Osteoblast (primary cell): ENCODE results near the gene OR51A4. TPM values are rescaled to one million over a fixed set of nuclear protein-coding genes. Genes with fewer than 3 reads are reported as not detected.

Source experiments
- DNase-seq: peaks from one replicate; pipeline ENCODE4 v3.0.0; 2011; ENCODE audit warnings: low spot score, mixed read lengths; ENCODE audit not compliant: insufficient read length; ENCODE audit errors: missing footprints
- H2AFZ ChIP-seq: 2 replicates; pipeline ENCODE4 v1.6.0; 2011; ENCODE audit warnings: mild to moderate bottlenecking, low read length
- H3K27ac ChIP-seq: 2 replicates; pipeline ENCODE4 v1.5.1; 2011; ENCODE audit warnings: mild to moderate bottlenecking, low read depth, low read length, moderate library complexity
- H3K27me3 ChIP-seq: 2 replicates; pipeline ENCODE4 v1.6.0; 2012; ENCODE audit warnings: mild to moderate bottlenecking, control low read depth, inconsistent platforms, low read length, moderate library complexity; ENCODE audit not compliant: insufficient read depth
- H3K36me3 ChIP-seq: 2 replicates; pipeline ENCODE4 v1.5.1; 2011; ENCODE audit warnings: mild to moderate bottlenecking, low read length, control low read depth, moderate library complexity; ENCODE audit not compliant: insufficient read depth
- H3K4me1 ChIP-seq: 2 replicates; pipeline ENCODE4 v1.5.1; 2011; ENCODE audit warnings: mild to moderate bottlenecking, low read length, control low read depth, moderate library complexity; ENCODE audit not compliant: insufficient read depth
- H3K4me2 ChIP-seq: 2 replicates; pipeline ENCODE4 v1.6.0; 2011; ENCODE audit warnings: mild to moderate bottlenecking, low read length; ENCODE audit not compliant: insufficient read depth
- H3K4me3 ChIP-seq: fragments of 200-600 bp; sonication (generic); 3 replicates; pipeline ENCODE4 v1.5.1; 2012; ENCODE audit warnings: mild to moderate bottlenecking, low read length, inconsistent platforms; ENCODE audit not compliant: insufficient read depth
- H3K79me2 ChIP-seq: 2 replicates; pipeline ENCODE4 v1.6.0; 2012; ENCODE audit warnings: mild to moderate bottlenecking, low read length, control low read depth, inconsistent platforms; ENCODE audit not compliant: insufficient read depth
- H3K9me3 ChIP-seq: 2 replicates; pipeline ENCODE4 v1.5.1; 2011; ENCODE audit warnings: low read depth, low read length, control low read depth
- H4K20me1 ChIP-seq: 2 replicates; pipeline ENCODE4 v1.6.0; 2012; ENCODE audit warnings: mild to moderate bottlenecking, low read length, control low read depth; ENCODE audit not compliant: insufficient read depth
- total RNA-seq: library from RNA; depleted of rRNA; stranded (reverse); fragments of >200 nt; gene quantifications from 2 replicates; pipeline ENCODE4 v1.2.3, GENCODE V29; 2012
- TF ChIP-seq, protein P1 (sequence below): IDR thresholded peaks from 2 replicates; pipeline ENCODE4 v1.5.1; 2011; ENCODE audit warnings: mild to moderate bottlenecking, low read depth, low read length, moderate library complexity; ENCODE audit errors: extremely low read depth

Gene OR51A4
- total RNA-seq, 1 donor: not detected

DNA sequence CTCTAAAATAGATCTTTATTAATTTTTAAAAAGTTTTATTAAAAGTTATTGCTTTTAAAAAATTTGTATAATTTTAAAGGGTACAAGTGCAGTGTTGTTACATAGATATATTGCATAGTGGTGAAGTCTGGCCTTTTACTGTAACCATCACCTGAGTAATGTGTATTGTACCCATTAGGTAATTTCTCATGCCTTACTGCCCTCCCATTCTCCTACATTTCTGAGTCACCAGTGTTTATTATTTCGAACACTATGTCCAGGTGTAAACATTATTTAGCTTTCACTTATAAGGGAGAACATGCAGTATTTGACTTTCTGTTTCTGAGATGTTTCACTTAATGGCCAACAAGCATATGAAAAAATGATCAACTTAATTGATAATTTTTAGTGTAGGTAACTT lies 25.6 kb downstream of the OR51A4 start:
- Histone ChIP-seq H3K9me3 (no peaks in the 10 kb centered on the region), H3K36me3 (no peaks in the 10 kb centered on the region), H3K4me2 (no peak overlapping the region), H3K4me3 (no peak overlapping the region), H2AFZ (no peak overlapping the region), H4K20me1 (no peaks in the 10 kb centered on the region), H3K79me2 (no peaks in the 10 kb centered on the region), H3K4me1 (no peaks in the 10 kb centered on the region), H3K27ac (no peak overlapping the region), H3K27me3 (no peaks in the 10 kb centered on the region)
- TF ChIP-seq, protein P1, sequence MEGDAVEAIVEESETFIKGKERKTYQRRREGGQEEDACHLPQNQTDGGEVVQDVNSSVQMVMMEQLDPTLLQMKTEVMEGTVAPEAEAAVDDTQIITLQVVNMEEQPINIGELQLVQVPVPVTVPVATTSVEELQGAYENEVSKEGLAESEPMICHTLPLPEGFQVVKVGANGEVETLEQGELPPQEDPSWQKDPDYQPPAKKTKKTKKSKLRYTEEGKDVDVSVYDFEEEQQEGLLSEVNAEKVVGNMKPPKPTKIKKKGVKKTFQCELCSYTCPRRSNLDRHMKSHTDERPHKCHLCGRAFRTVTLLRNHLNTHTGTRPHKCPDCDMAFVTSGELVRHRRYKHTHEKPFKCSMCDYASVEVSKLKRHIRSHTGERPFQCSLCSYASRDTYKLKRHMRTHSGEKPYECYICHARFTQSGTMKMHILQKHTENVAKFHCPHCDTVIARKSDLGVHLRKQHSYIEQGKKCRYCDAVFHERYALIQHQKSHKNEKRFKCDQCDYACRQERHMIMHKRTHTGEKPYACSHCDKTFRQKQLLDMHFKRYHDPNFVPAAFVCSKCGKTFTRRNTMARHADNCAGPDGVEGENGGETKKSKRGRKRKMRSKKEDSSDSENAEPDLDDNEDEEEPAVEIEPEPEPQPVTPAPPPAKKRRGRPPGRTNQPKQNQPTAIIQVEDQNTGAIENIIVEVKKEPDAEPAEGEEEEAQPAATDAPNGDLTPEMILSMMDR: no peak
- no peak for DNase-seq

DNA sequence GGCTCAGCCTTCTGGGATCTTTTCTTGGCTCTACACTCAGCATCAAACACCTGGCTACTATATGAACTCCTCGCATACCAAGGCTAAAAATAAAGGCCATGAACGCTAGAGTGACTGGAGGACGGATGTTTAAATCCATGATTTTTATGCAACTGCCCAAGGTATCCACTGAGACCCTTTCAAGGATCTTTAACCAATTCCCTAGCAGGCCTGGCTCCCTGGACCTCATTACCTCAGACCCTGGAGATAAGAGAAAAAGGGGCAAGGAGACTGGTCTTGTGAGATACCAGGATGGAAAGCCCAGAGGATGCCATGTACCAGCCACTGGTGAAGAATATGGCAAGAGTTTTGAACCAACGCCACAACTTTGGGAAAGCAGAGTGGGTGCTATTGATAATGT lies 28.2 kb downstream of the OR51A4 start, which contains the start of gene OR51G2:
Gene OR51G2 (minus strand): TSS at position 101 of the 400 bp plus-strand sequence. CDS start 3,687 bp downstream, outside the sequence.
- no peak within 1 kb of the TSS for H3K4me2 ChIP-seq
- H2AFZ ChIP-seq: no peak within 1 kb of the TSS
- H4K20me1 ChIP-seq: no peaks in the 10 kb centered on the region
- no peak within 1 kb of the TSS for H3K4me3 ChIP-seq
- H3K9me3 ChIP-seq: no peaks in the 10 kb centered on the region
- H3K79me2 ChIP-seq: no peaks in the 10 kb centered on the region
- no peaks in the 10 kb centered on the region for H3K4me1 ChIP-seq
- no peak for DNase-seq
- TF ChIP-seq, protein P1: no peak
- H3K36me3 ChIP-seq: no peaks in the 10 kb centered on the region
- no peak within 1 kb of the TSS for H3K27ac ChIP-seq
- H3K27me3 ChIP-seq: no peaks in the 10 kb centered on the region

DNA sequence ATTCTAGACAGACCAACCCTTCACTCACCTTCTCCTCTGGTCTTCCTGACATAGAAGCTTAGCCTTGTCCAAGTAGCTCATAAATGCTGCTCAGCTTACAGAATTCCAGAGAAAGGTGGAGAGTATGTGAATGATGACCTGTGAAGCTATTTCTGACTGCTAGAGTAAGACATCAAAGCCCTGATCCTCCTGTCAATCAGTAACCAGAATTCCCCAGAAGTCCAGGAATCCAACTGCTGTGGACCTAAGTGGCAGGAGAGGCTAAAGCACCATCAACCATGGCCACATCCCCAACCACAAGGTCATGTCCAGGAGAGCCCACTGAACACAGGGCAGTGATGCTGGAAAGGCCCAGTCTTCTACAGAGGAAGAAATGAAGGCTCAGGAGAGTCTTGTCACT lies 30.8 kb downstream of the OR51A4 start:
- Histone ChIP-seq H3K27me3 (no peaks in the 10 kb centered on the region), H4K20me1 (no peaks in the 10 kb centered on the region), H3K4me1 (no peaks in the 10 kb centered on the region), H3K4me2 (no peak overlapping the region), H3K27ac (no peak overlapping the region), H3K9me3 (no peaks in the 10 kb centered on the region), H3K4me3 (no peak overlapping the region), H2AFZ (no peak overlapping the region), H3K79me2 (no peaks in the 10 kb centered on the region), H3K36me3 (no peaks in the 10 kb centered on the region)
- no peak for DNase-seq
- TF ChIP-seq, protein P1: no peak

DNA sequence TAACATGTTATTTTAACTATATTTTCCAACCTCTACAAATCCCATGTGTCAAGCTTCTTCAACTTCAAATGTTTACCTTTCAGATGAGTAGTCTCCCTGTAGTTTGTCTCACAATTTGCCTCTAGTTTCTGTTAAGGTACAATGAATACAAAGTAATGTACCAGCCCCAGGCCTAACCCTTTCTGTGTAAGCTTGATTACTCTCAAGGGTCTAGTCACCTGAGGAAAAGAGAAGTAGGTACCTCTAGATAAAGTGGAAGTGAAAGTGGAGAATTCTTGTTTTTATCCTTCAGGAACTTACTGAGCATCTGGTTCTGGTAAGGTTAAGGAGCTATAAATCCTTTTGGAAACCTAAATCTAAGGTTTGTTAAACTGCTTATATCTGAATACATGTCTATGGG lies 43.9 kb downstream of the OR51A4 start, which contains the start of gene OR51A7:
Gene OR51A7 (plus strand): TSS at position 300 of the 400 bp plus-strand sequence. CDS start 3,587 bp downstream, outside the sequence.
- no peaks in the 10 kb centered on the region for H3K36me3 ChIP-seq
- no peak within 1 kb of the TSS for H3K27ac ChIP-seq
- no peak for DNase-seq
- H3K27me3 ChIP-seq: no peaks in the 10 kb centered on the region
- H4K20me1 ChIP-seq: no peaks in the 10 kb centered on the region
- TF ChIP-seq, protein P1: no peak
- no peaks in the 10 kb centered on the region for H3K79me2 ChIP-seq
- H2AFZ ChIP-seq: no peak within 1 kb of the TSS
- H3K4me2 ChIP-seq: no peak within 1 kb of the TSS
- H3K4me1 ChIP-seq: no peaks in the 10 kb centered on the region
- no peak within 1 kb of the TSS for H3K4me3 ChIP-seq
- no peaks in the 10 kb centered on the region for H3K9me3 ChIP-seq

Other genes starting within 250 kb of the OR51A4 start
- gene OR51E2, start 249.8 kb downstream of the OR51A4 start, total RNA-seq: not detected in 2 replicates
- not detected in 2 replicates for gene MMP26, start 242.8 kb downstream of the OR51A4 start, total RNA-seq
- gene OR51F1, start 177.7 kb downstream of the OR51A4 start, total RNA-seq: not detected in 2 replicates
- not detected in 2 replicates for gene OR52R1, start 143.2 kb downstream of the OR51A4 start, total RNA-seq
- not detected in 2 replicates for gene OR51F2, start 126.3 kb downstream of the OR51A4 start, total RNA-seq
- not detected in 2 replicates for gene OR51S1, start 98.4 kb downstream of the OR51A4 start, total RNA-seq
- gene OR51T1, start 65.7 kb downstream of the OR51A4 start, total RNA-seq: not detected in 2 replicates
- gene OR51A7, start 43.8 kb downstream of the OR51A4 start, total RNA-seq: not detected in 2 replicates
- not detected in 2 replicates for gene OR51G2, start 28.3 kb downstream of the OR51A4 start, total RNA-seq
- gene OR51G1, start 23.3 kb downstream of the OR51A4 start, total RNA-seq: not detected in 2 replicates
- not detected in 2 replicates for gene OR51A2, start 8.1 kb upstream of the OR51A4 start, total RNA-seq
- gene OR51L1, start 47.2 kb upstream of the OR51A4 start, total RNA-seq: not detected in 2 replicates
- not detected in 2 replicates for gene OR52J3, start 98.9 kb upstream of the OR51A4 start, total RNA-seq
- gene OR52E2, start 112.0 kb upstream of the OR51A4 start, total RNA-seq: not detected in 2 replicates
- not detected in 2 replicates for gene OR52E1, start 122.0 kb upstream of the OR51A4 start, total RNA-seq
- gene OR52A5, start 190.8 kb upstream of the OR51A4 start, total RNA-seq: not detected in 2 replicates
- gene OR52A1, start 207.2 kb upstream of the OR51A4 start, total RNA-seq: not detected in 2 replicates